ENCODE results near the gene CACNA1B.

CACNA1B gene

DNA sequence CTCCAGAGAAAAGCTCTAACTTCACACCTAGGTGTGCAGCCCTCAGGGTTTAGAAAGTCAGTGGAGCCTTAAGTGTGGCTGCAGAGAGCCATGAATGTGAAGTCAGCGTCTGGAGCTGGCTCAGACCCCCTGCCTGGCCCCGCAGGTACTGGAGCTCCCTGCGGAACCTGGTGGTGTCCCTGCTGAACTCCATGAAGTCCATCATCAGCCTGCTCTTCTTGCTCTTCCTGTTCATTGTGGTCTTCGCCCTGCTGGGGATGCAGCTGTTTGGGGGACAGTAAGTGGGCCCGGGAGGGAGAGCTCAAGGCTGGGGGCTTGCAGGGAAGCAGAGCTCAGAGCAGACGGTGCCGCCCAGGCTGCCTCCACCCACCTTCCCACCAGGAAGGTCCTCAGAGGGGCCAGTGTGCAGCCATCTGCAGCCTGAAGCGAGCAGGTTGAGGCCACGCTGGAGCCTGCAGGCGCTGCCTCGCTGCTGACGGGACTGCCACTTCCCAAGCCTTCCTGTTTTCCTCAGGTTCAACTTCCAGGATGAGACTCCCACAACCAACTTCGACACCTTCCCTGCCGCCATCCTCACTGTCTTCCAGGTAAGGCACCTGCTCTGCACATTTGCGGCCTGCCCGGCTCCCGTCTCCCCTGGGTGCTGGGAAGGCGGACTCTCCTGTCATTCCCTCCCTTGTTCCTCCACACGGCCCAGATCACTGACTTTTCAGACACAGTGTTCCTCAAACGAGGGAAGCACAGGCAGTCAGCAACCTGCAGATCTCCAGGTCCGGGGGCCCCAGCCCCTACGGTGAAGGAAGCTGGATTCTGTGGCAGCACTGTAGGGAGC lies 108.9 kb downstream of the CACNA1B start:
- DNase-seq (ENCODE audit: low read depth): no peak

DNA sequence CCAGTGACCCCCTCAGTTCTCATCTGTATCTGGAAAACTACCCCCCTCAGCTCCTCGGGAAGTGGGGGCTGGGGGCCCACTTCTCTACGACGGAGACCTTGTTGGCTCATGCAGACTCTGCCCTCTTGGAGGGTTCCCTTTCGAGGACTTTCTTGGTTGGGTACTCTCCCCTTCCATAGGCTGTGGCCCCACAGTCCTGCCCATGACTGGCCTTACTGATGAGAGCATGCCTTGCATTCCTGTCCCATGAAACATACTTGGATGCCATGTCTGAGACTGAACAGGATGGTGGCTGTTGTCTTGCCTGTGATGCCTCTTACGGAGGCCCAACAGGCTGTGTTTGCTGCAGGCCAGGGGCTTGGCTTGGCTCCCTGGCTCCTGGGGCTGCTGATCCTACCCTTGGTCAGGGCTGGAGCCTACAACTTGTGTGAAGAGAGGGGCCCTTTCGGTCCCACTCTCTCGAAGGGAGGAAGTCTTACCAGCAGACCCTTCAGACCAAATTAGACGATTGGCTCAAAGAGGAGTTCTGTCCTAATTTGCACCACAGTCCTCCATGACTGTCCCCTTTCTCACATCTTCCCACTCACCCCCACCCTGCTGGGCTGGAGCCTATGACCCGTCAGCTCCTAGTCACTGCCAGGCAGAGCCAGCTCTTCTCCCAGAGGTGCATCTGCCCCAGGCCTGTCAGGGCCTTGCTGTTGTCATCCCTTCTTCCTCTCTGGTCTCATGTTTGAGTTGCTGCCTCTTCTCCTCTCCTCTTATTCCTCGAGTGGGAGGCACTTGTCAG lies 109.9 kb downstream of the CACNA1B start:
- DNase-seq (ENCODE audit: low read depth): no peak

DNA sequence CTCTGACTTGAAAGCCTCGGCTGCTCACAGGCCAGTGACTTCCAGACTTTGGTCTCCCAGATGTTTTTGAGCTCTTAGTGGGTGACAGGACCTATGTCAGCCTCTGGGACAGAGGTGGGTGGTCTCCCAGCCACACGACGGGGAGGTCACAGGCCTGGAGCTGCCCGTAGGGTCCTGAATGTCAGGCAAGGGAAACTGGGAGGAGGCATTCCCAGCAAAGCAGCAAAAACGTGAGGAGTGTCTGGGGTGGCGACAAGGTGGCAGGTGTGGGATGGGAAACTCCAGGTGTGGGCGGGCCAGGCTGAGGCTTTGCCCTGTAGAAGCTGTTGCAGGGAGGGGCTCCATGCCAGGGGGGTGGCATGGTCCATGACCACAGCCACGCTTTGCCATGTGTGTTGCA lies 110.5 kb downstream of the CACNA1B start:
- DNase-seq (ENCODE audit: low read depth): no peak

DNA sequence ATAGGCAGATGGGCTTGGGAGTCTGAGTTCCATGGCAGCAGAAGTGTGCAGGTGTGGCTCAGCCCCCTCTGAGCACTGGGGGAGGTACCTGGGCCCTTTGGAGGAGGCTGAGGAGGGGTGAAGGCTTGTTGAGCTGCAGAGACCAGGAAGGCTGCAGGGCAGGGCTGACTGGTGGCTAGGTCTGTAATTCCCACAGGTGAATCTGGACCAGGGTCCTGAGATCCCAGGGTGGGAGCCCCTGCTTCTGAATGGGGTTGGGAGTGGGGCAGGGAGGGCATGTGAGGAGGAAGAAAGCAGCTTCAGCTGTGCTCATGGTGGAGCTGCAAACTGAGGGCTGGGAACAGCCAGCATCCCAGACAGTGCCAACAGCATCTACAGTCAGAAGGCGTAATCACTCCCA lies 111.1 kb downstream of the CACNA1B start:
- no peak for DNase-seq (ENCODE audit: low read depth)

DNA sequence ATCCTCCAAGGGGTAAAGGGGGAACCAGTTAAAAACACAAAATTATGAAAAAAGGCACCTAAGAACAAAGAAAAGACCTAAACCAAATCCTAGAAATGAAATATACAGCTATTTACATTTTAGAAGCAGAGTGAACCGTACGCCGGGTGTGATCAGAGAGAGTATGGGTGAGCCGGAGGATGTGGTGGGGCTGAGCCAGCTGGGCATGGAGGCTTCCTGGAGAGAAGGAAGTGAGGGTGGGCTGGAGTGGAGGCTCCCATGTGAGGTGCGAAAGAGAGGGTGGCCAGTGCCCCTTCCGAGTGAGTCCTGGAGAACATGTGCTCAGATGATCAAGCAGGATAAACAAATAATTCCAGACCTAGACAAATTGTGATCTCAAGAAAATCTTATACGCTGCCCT lies 111.6 kb downstream of the CACNA1B start:
- no peak for DNase-seq (ENCODE audit: low read depth)

DNA sequence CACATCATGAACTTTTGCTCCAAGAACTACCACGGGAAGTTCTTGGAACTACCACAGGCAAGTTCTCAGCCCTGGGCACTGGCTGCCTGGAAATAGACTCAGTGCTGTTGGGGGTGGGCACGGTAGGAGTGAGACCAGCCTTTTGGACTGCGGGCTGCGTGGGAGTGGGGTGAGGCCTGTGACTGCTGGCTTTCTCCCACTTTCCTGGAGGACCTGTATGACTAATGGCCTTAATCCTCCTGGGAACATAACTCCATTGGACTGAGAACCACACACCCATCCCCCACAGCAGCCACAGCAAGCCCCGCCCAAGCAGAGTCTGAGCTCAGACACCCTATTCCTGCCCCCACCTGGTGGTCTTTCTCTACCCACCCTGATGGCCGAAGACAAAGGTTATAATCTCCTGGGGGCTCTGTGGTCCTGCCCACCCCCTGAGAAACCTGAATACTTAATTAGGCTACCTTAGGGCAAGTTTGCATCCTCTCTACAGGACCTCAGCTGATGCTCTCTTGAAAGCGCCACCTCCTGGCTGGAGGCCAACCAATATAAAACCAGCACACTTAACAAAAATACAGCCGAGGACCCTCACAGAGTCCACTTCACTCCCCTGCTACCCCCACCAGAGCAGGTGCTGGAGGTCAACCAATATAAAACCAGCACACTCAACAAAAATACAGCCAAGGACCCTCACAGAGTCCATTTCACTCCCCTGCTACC lies 112.6 kb downstream of the CACNA1B start:
- no peak for DNase-seq (ENCODE audit: low read depth)

DNA sequence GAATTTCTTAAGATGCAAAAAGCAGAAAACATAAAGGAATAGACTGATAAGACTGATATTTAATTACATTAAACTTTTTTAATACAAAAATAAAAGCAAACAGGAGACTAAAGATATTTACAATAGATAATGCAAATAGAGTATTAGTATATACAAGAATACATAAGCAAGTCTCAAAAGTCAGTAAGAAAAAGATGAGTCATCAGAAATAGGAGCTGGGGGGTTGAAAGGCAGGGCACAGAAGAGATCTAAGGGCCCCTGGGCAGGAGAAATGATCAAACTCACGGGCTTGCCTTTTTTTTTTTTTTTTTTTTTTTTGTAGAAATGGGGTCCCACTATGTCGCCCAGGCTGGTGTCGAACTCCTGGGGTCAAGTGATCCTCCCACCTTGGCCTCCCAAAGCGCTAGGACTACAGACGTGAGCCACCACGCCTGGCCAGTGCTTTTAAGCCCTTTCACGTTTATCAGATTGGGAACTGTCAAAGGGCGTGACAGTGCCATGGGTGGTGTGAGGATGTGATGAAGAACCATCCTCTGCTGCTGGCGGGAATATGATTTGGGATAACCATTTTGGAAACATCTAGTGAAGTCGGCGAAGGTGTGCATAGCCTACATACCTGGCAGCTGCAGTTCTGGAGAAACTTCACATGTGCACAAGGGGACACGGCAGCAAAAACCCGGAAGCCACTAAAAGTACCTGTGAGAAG lies 126.1 kb downstream of the CACNA1B start:
- no peak for DNase-seq (ENCODE audit: low read depth)

DNA sequence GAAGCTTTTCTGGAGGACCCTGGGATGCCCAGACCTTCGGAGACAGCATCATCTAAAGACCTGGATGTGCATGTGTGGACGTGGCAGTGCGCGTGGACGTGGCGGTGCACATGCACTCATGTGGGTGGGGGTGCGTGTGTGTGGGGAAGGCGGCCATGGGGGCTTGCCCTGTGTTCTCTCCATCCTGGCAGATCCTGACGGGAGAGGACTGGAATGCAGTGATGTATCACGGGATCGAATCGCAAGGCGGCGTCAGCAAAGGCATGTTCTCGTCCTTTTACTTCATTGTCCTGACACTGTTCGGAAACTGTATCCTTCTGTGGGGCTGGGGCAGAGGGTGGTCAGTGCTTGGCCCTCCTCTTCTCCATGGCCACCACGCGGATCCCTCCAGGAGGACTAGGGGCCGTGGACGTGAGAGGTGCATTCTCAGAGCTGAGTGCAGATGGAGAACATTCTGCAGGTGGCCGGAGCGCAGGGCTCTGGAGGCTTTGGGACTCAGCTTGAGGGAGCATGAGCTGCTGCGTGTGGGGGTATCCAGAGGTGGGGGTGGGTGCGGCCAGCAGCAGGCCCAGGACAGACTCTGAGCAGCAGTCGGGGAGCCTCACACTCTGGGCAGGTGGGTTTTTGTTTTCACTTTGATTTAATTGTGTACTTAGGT lies 129.1 kb downstream of the CACNA1B start:
- no peak for DNase-seq (ENCODE audit: low read depth)

DNA sequence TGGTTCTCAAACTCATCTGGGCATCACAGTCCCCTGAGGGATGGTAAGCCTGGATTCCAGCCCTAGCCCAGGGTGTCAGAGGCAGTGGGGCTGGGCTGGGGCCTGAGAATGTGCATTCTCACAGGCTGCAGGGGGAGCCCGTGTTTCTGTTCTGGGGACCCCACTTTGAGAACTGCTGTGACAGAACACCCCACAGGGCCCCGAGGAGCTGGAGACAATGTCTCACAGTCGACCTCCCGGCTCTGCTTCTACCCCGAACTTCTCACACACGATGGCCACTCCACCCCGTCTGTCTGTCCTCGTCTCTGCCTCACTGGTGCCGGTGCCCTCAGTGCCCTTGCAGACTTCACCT lies 130.0 kb downstream of the CACNA1B start:
- no peak for DNase-seq (ENCODE audit: low read depth)

DNA sequence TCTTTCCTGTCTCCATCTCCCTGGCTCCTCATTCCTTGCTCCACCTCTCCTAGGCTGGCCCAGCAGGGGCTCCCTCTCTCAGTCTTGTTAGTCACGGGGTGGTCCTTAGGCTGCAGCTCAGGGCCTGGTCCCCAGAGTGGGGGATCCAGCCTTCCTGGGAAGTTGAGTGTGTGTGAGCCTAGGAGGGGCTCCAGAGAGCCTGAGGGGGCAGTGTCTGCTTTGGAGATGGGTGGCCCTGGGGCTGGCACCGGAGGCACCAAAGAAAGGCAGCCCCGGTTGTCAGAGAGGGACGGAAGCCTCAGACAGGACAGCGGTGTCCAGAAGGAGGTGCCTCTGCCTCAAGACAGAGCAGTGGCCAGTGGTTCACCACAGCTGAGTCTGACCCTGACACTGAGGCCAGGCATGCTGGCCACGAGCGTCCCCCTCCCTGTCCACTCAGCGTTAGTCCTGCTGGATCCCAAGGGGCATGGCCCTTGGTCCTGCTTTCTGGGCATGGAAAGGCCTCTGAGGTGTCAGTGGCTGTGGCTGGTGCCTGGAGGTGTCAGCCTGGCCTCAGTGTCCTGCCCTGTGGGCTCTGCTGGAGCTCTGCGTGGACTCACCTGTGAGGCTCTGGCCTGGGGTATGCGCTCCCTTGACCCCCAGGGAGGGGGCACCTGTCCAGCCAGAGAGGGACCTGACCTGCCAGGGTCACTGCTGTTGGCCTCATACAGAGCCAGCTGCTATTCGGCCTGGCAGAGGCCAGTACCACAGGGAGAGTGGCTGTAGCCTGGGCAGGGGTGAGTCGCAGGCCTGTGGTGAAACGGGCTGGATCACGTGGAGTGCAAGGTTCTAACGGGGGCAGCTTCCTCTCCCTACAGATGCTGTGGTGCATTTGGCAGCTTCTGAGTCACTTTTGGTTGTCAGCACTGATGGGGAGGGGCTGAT lies 130.6 kb downstream of the CACNA1B start:
- no peak for DNase-seq (ENCODE audit: low read depth)

DNA sequence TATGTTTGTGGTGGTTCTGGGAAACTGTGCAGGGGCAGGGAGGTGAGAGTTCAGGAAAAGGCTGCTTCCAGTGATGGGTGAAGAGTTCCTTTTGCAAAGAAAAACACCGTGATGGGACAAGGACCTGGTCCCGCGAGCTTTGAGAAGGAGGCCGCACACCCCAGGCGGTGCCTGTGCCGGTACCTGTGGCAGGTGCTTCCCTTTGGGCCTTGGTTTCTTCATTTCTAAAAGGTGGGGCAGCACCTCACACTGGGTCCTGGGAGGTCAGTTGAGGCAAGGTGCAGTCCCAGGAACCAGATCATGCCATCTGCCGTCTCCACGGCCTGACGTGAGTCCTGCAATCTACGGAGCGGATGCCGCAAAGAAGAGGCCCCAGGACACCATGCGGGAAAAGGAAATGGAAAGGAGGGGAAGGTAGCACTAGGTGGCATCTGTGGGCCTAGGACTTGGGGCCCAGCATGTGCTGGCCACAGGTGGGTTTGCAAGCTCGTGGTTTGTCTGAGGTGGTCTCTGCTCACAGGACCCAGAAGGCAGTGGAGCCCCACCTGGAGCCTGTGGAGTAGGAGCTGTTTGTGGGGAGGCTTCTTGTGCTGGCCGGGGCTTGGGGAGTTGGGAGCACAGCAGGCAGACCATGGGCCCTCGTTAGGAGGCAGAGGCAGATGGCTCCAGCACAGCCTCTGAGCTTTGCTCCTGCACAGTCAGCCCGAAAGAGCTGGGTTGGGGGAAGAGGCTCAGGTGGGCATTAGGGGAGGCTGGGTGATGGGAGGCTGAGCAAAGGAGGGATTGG lies 131.6 kb downstream of the CACNA1B start:
- DNase-seq (ENCODE audit: low read depth): no peak

DNA sequence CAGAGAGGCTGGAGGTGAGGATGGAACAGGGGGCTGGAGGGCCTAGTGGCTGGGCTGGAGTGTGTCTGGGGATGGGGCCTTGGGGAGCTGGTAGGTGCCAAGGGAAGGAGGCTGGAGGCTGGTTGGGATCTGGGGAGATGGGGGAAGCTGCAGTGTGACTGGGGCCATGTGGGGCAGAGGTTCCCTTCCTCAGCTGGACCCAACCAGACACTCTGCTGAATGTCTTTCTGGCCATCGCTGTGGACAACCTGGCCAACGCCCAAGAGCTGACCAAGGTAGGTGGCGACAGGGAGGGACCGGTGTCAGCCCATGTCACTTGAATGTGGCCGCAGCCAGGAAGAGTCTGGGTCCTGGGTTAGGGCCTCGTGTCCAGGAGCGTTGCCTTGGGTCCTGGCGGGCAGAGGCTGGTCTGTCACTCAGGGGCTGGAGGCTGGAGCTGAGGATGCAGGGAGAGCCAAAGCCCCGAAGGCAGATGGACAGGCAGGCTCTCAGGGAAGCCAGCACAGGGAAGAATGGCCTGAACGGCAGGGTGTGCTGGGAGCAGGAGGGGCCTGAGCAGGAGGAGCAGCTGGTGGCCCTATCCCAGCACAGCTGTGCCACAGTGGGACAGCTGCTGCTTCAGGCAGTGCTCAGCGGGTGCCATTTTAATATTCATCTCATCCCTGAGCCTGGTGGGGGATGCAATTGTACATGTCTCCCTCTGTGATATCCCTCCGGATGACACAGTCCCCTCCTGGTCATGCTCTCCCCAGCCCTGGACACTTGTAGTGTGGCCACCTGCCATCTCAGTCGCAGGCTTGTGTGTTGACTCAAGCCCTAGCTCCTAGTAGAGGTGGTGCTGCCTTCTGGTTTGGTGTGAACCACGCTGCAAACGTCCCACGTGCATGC lies 132.5 kb downstream of the CACNA1B start:
- DNase-seq (ENCODE audit: low read depth): no peak

DNA sequence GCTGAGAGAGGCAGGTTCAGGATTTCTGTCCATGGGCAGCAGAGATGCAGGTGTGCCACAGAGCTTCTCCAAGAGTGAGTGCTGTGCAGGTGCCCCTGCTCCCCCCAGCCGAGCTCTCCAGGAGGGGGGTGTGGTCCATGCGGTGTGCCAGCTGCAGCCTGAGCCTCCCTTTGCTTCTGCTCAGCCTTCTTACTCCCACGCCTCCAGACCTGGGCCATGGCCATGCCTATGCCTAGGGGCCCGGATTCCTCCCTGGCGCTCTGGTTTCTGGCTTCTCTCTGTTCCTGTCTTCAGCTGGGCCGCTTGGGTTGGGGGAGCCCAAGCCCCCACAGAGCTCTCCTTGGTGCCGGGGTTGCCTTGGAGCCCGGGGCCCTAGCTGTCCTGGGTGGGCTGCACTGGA lies 133.3 kb downstream of the CACNA1B start:
- no peak for DNase-seq (ENCODE audit: low read depth)

DNA sequence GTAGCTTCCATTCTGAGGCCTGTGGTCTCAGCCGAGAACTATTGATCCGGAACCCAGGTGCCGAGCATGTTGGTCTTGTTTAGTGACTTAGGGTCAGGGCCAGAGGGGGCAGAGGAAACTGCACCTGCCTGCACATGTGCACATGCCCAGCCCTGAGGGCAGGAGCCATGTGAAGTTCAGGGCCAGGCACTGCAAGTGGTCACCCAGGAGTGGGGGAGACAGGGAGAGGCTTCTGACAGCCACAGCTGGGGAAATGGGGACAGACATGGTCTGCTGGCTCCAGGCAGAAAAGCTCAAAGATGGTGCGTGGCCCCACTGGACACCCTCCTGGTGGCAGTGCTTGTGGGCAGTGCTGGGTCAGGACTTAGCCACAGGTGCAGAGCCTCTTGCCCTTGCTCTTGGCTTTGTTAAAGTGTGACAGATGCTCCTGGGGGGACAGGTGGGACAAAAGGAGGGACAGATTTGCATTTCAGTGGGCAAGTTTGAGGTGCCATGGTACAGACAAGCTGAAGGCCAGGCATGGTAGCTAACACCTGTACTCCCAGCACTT lies 134.4 kb downstream of the CACNA1B start:
- no peak for DNase-seq (ENCODE audit: low read depth)

DNA sequence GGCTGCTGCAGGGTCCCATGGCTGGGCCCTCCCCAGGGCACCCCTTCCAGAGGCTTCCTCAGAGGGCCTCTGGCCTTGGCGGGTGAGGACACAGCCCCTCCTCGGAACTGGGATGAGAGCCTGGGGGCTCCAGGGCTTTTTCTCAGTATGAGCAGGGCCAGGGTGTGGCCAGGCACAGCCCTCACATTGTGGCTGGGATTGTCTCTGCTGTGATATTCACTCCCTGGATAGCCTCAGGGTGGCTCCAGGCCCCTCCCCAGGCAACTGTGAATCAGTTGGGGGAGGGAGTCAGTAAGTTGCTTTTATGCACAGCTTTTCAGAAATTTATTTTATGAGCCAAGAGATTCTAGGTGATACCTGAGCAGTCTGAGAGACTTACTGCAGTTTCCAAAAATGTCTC lies 135.7 kb downstream of the CACNA1B start:
- no peak for DNase-seq (ENCODE audit: low read depth)

DNA sequence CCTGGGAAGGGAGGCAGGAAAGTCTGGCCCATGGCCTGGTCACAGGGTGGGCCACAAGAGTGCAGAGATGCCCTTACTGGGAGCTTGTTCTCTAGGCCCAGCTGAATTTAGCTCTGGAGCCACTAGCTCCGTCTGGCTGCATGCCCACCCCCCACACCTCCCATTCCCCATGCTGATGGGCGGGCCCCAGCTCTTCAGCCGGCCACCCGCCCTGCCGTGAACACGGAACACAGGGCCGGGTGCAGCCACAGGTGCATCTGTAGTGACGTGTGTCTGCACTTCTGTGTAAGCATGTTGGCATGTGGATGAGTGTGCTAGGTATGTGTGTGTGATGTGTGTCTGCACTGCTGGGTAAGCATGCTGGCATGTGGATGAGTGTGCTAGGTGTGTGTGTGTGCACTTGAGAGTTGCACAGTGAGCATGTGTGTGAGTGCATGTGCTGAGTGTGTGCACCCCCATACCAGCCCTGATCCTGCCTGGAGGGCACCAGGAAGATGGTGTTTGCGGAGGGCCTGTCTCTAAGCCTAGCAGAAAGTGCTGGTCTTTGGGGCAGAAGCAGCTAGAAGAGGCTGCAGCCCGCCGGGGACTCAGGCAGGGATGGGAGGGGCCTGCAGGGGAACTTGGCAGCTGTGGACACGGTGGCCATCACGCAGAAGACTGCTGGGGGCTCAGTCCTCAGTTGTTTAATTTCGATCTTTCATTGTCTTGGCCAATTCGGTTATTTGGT lies 136.4 kb downstream of the CACNA1B start:
- DNase-seq (ENCODE audit: low read depth): no peak

DNA sequence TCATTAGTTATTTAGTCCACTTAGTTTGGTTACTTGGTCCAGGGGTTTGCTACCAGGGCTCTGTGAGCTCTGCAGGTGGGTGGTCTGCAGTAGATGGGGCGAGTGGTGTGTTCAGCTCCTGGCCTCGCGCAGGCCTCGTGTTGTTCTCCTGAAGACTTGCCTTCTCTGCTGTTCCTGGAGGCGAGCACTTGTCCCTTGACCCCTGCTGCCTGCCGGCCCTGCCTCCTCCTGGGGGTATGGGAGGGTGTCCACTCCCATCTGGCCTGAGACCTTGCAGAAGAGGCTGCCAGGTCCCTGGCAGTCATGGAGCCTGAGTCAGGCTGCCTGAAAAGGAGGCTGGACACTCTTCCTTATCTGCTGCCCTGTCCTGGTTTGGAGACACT lies 137.0 kb downstream of the CACNA1B start:
- no peak for DNase-seq (ENCODE audit: low read depth)
